HCT116 (cell line): ENCODE results near the gene ZNF497. TPM values are rescaled to one million over a fixed set of nuclear protein-coding genes. Genes with fewer than 3 reads are reported as not detected.

Source experiments
- ATAC-seq: fragments of 200-7000 bp; cut with Tn5 transposase; 2 replicates; pipeline ENCODE4 v1.9.1; 2020; ENCODE audit warnings: mild to moderate bottlenecking, moderate library complexity
- BruUV-seq: library from RNA; stranded (reverse); fragments of 400-500 nt; replicated peaks from 2 replicates; lab custom pipeline; 2021; lab: Mats Ljungman, UMichigan
- CTCF ChIA-PET: fragments of 300-600 bp; sonication (Branson Sonifier 250); formaldehyde crosslinking; loops from one replicate; lab custom pipeline; 2021; ENCODE audit warnings: antibody characterized with exemption; lab: Charles Lee
- POLR2A ChIA-PET: fragments of 300-600, 350-600 bp; sonication (Branson Sonifier 250); formaldehyde crosslinking; loops from one replicate; lab custom pipeline; 2021; ENCODE audit warnings: antibody characterized with exemption; lab: Charles Lee
- RAD21 ChIA-PET, 2 experiments: fragments of 300-600 bp; sonication (Branson Sonifier 250); formaldehyde crosslinking; loops; one replicate each; lab custom pipeline; 2023; ENCODE audit warnings: low total read pairs in 2 of 2; ENCODE audit not compliant: uncharacterized antibody in 2 of 2, unreplicated experiment in 2 of 2, low non-redundant PET in 1 of 2; lab: Charles Lee
- DNase-seq: peaks from one replicate; pipeline ENCODE4 v3.0.0-alpha.2; 2010; ENCODE audit warnings: low read depth, low spot score
- H2AFZ ChIP-seq: fragments of 200-600 bp; shearing (Covaris generic), sonication (generic); 2 replicates; pipeline ENCODE4 v1.6.1; 2017; ENCODE audit warnings: low read depth, mixed run types, mixed read lengths, antibody characterized with exemption, low read length; ENCODE audit not compliant: poor library complexity, severe bottlenecking
- H3K27ac ChIP-seq: 2 replicates; pipeline ENCODE4 v1.5.1; 2012; ENCODE audit warnings: low read depth, low read length
- H3K27me3 ChIP-seq: fragments of 200-600 bp; sonication (generic); 2 replicates; pipeline ENCODE4 v1.6.1; 2016; ENCODE audit warnings: mixed run types, low read length, mixed read lengths; ENCODE audit not compliant: insufficient read depth
- H3K36me3 ChIP-seq, 2 experiments: fragments of 200-500 bp in 1 of 2; fragments of 200-600 bp in 1 of 2; sonication (Bioruptor generic) in 1 of 2; sonication (generic) in 1 of 2; 2 replicates each; pipeline versions ENCODE4 v1.5.1 to v1.6.1; 2014 to 2016; ENCODE audit warnings: low read length in 2 of 2, inconsistent platforms in 1 of 2, mixed read lengths in 1 of 2, mixed run types in 1 of 2; ENCODE audit not compliant: insufficient read depth in 2 of 2, control insufficient read depth in 1 of 2
- H3K4me1 ChIP-seq, 2 experiments: fragments of 200-600 bp in 1 of 2; sonication (generic) in 1 of 2; 2 replicates each; pipeline versions ENCODE4 v1.5.1 to v1.6.1; 2012 to 2017; ENCODE audit warnings: low read length in 2 of 2, inconsistent platforms in 1 of 2, mild to moderate bottlenecking in 1 of 2, mixed read lengths in 1 of 2, mixed run types in 1 of 2, moderate library complexity in 1 of 2; ENCODE audit not compliant: insufficient read depth in 2 of 2, control insufficient read depth in 1 of 2
- H3K4me2 ChIP-seq: fragments of 200-600 bp; sonication (generic); 2 replicates; pipeline ENCODE4 v1.6.1; 2017; ENCODE audit warnings: mixed run types, low read length, mixed read lengths
- H3K4me3 ChIP-seq, 2 experiments: fragments of 200-600 bp in 1 of 2; sonication (generic) in 1 of 2; replicated peaks in 1 of 2; 2 replicates each; pipeline ENCODE4 v1.5.1; 2011 to 2016; ENCODE audit warnings: low read length in 2 of 2, control low read depth in 1 of 2, low read depth in 1 of 2, mild to moderate bottlenecking in 1 of 2, mixed read lengths in 1 of 2, mixed run types in 1 of 2
- H3K79me2 ChIP-seq: fragments of 200-600 bp; sonication (generic); 2 replicates; pipeline ENCODE4 v1.6.1; 2017; ENCODE audit warnings: mild to moderate bottlenecking, mixed run types, low read length, moderate library complexity, mixed read lengths; ENCODE audit not compliant: insufficient read depth
- H3K9ac ChIP-seq: fragments of 200-600 bp; sonication (generic); 2 replicates; pipeline ENCODE4 v1.6.1; 2016; ENCODE audit warnings: low read length, mixed read lengths
- H3K9me2 ChIP-seq: fragments of 200-600 bp; sonication (generic), shearing (Covaris generic); 2 replicates; pipeline ENCODE4 v1.6.1; 2017; ENCODE audit warnings: mixed run types, mild to moderate bottlenecking, moderate library complexity; ENCODE audit not compliant: insufficient read depth
- H3K9me3 ChIP-seq, 2 experiments: fragments of 200-500 bp in 1 of 2; fragments of 200-600 bp in 1 of 2; sonication (Bioruptor generic) in 1 of 2; sonication (generic) in 1 of 2; 2 replicates each; pipeline ENCODE4 v1.6.1; 2014 to 2017; ENCODE audit warnings: low read length in 2 of 2, mixed read lengths in 2 of 2, inconsistent platforms in 1 of 2, low read depth in 1 of 2, mild to moderate bottlenecking in 1 of 2, mixed run types in 1 of 2, moderate library complexity in 1 of 2; ENCODE audit not compliant: control insufficient read depth in 1 of 2, insufficient read depth in 1 of 2
- H4K20me1 ChIP-seq: fragments of 200-600 bp; sonication (generic), shearing (Covaris generic); 2 replicates; pipeline ENCODE4 v1.6.1; 2017; ENCODE audit warnings: mixed run types, mild to moderate bottlenecking, moderate library complexity; ENCODE audit not compliant: insufficient read depth
- CBX3 ChIP-seq: IDR thresholded peaks from 2 replicates; pipeline ENCODE4 v1.6.1; 2012; ENCODE audit warnings: low read depth
- ELF1 ChIP-seq: IDR thresholded peaks from 2 replicates; pipeline ENCODE4 v1.6.1; 2012; ENCODE audit warnings: low read depth, borderline replicate concordance
- EZH2 ChIP-seq: fragments of 200-600 bp; sonication (generic); IDR thresholded peaks from 2 replicates; pipeline ENCODE4 v1.6.1; 2017; ENCODE audit warnings: antibody characterized with exemption, mixed run types
- FOSL1 ChIP-seq: IDR thresholded peaks from 2 replicates; pipeline ENCODE4 v1.6.1; 2012; ENCODE audit warnings: low read depth
- POLR2AphosphoS5 ChIP-seq: IDR thresholded peaks from 2 replicates; pipeline ENCODE4 v1.6.1; 2011; ENCODE audit warnings: mild to moderate bottlenecking, low read depth, low read length, moderate library complexity
- RAD21 ChIP-seq: IDR thresholded peaks from 2 replicates; pipeline ENCODE4 v1.6.1; 2012; ENCODE audit warnings: low read depth, mild to moderate bottlenecking
- SIN3A ChIP-seq: IDR thresholded peaks from 2 replicates; pipeline ENCODE4 v1.6.1; 2012; ENCODE audit warnings: low read depth
- SP1 ChIP-seq: IDR thresholded peaks from 2 replicates; pipeline ENCODE4 v1.6.1; 2012; ENCODE audit warnings: low read depth
- TCF7L2 ChIP-seq: IDR thresholded peaks from 2 replicates; pipeline ENCODE4 v1.7.0; 2011; ENCODE audit warnings: borderline replicate concordance, inconsistent platforms; ENCODE audit not compliant: insufficient read depth, insufficient read length; ENCODE audit errors: extremely low read depth
- YY1 ChIP-seq: IDR thresholded peaks from 2 replicates; pipeline ENCODE4 v1.6.1; 2011; ENCODE audit warnings: low read length, low read depth, moderate library complexity, mild to moderate bottlenecking; ENCODE audit not compliant: insufficient replicate concordance; ENCODE audit errors: extremely low read depth
- ZFX ChIP-seq: fragments of 450-650 bp; IDR thresholded peaks from 2 replicates; pipeline ENCODE4 v1.6.1; 2017
- ZNF274 ChIP-seq: fragments of 200-500 bp; sonication (Bioruptor generic); IDR thresholded peaks from 2 replicates; pipeline ENCODE4 v1.6.1; 2014; ENCODE audit warnings: mild to moderate bottlenecking, low read depth, low read length, inconsistent platforms
- intact Hi-C: fragments of 100-400 bp; cut with micrococcal nuclease; formaldehyde crosslinking; loops from 2 replicates; pipeline ENCODE4 v1.10.0; 2022
- total RNA-seq: library from RNA; stranded (reverse); gene quantifications from one replicate; pipeline ENCODE4 v1.2.1, GENCODE V29; 2021; ENCODE audit not compliant: unreplicated experiment
- TF ChIP-seq, protein P1 (sequence below): IDR thresholded peaks from 2 replicates; pipeline ENCODE4 v1.6.1; 2012; ENCODE audit warnings: low read depth
- TF ChIP-seq, protein P2 (sequence below), 3 experiments: fragments of 200-600 bp in 1 of 3; sonication (generic) in 1 of 3; IDR thresholded peaks in 2 of 3; conservative IDR thresholded peaks in 1 of 3; 2 replicates each; pipeline ENCODE4 v1.5.1; 2012 to 2017; ENCODE audit warnings: low read depth in 2 of 3, low read length in 2 of 3, antibody characterized with exemption in 1 of 3, borderline replicate concordance in 1 of 3, control low read depth in 1 of 3, mild to moderate bottlenecking in 1 of 3, mixed read lengths in 1 of 3, mixed run types in 1 of 3, moderate library complexity in 1 of 3; ENCODE audit not compliant: insufficient read depth in 1 of 3
- TF ChIP-seq, protein P3 (sequence below): IDR thresholded peaks from 2 replicates; pipeline ENCODE4 v1.6.1; 2011; ENCODE audit warnings: mild to moderate bottlenecking, low read length, moderate library complexity; ENCODE audit not compliant: insufficient replicate concordance; ENCODE audit errors: extremely low read depth
- TF ChIP-seq, protein P4 (sequence below): IDR thresholded peaks from 2 replicates; pipeline ENCODE4 v1.6.1; 2012

ZNF497 gene
- total RNA-seq, 1 experiment from 2014 or later = 5.1 TPM

DNA sequence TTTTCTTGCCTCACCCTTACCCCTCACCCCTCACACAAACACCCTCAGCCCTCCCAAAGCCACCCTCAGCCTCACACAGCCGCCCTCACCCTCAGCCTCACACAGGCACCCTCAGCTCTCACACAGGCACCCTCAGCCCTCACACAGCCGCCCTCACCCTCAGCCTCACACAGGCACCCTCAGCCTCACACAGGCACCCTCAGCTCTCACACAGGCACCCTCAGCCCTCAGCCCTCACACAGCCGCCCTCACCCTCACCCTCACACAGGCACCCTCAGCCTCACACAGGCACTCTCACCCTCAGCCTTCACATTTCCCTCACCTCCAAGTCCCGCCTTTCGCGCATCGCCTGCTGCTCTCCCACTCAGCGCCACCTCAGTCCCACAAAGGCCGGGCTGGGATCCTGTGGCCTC, 36.0 kb downstream of the ZNF497 start (continued):
- TF ChIP-seq, protein P1, sequence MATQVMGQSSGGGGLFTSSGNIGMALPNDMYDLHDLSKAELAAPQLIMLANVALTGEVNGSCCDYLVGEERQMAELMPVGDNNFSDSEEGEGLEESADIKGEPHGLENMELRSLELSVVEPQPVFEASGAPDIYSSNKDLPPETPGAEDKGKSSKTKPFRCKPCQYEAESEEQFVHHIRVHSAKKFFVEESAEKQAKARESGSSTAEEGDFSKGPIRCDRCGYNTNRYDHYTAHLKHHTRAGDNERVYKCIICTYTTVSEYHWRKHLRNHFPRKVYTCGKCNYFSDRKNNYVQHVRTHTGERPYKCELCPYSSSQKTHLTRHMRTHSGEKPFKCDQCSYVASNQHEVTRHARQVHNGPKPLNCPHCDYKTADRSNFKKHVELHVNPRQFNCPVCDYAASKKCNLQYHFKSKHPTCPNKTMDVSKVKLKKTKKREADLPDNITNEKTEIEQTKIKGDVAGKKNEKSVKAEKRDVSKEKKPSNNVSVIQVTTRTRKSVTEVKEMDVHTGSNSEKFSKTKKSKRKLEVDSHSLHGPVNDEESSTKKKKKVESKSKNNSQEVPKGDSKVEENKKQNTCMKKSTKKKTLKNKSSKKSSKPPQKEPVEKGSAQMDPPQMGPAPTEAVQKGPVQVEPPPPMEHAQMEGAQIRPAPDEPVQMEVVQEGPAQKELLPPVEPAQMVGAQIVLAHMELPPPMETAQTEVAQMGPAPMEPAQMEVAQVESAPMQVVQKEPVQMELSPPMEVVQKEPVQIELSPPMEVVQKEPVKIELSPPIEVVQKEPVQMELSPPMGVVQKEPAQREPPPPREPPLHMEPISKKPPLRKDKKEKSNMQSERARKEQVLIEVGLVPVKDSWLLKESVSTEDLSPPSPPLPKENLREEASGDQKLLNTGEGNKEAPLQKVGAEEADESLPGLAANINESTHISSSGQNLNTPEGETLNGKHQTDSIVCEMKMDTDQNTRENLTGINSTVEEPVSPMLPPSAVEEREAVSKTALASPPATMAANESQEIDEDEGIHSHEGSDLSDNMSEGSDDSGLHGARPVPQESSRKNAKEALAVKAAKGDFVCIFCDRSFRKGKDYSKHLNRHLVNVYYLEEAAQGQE = no peak
- TF ChIP-seq TCF7L2 = no peak
- TF ChIP-seq FOSL1 = no peak
- TF ChIP-seq, all 23 proteins: peak for 0

DNA sequence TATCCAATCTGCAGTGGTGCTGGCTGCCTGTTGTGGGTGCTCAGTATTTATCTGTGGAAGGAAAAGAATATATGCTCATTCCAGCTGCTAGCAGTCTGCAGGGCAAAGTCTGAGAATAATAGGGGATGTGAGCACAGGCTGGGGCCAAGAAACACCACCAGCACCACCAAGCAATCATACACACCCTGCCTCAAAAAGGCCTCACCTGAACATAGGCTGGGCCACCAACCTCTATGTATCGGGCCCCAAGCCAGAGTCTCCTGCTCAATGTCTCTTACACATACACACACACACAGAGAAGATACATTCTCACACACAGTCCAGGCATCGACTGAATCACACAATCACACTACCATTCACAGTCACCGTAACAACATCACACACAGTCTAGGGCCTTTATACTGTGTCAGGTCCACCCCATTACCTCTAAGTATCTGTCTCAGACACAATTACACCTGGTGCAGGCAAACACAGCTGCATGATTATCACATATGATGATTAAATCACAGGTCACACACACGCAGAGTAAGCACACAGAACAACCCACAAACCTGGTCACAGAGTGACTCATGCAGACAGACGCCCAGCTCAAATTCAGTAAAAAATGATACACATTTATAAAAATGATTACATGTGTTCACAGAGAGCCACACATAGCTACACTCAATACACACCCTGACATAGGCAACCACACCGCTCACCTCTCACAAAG, 37.1 kb downstream of the ZNF497 start:
- no peak overlapping the region for H2AFZ ChIP-seq
- ATAC-seq (no peak), DNase-seq (no peak)
- H3K4me1 ChIP-seq = peaks cover 10 to 21% of the 10 kb centered on the region in 2 experiments
- BruUV-seq = no TSS peak
- no peaks in the 10 kb centered on the region for H4K20me1 ChIP-seq
- ChIA-PET RAD21 (no interaction called here), POLR2A (interaction anchor here (2.1 kb wide), 1 partner anchor 37 kb away, joined by 9 read pairs; the partner anchor contains the start of gene ZNF497), CTCF (no interaction called here)
- no peaks in the 10 kb centered on the region for H3K36me3 ChIP-seq
- H3K9me3 ChIP-seq = no peaks in the 10 kb centered on the region
- no peaks in the 10 kb centered on the region for H3K27me3 ChIP-seq
- H3K79me2 ChIP-seq = peaks cover 33% of the 10 kb centered on the region
- no peak overlapping the region for H3K27ac ChIP-seq
- H3K4me2 ChIP-seq = peak overlapping the region; percentile 90
- intact Hi-C loops = loop anchor here (1.0 to 5.0 kb wide), 3 partner anchors 20 to 192 kb away; partner anchors contain the start of genes ERVK3-1, ZBTB45 and ZNF584
- peak overlapping the region; percentile 72; the same call in 1 of the 2 replicates for H3K9ac ChIP-seq
- H3K9me2 ChIP-seq = no peaks in the 10 kb centered on the region
- H3K4me3 ChIP-seq = peak overlapping the region; percentile 78 to 91
- no peak for TF ChIP-seq ZFX
- no peak for TF ChIP-seq ELF1
- no peak for TF ChIP-seq RAD21
- no peak for TF ChIP-seq SP1
- TF ChIP-seq CBX3 = no peak
- TF ChIP-seq ZNF274 = no peak
- TF ChIP-seq, protein P2, sequence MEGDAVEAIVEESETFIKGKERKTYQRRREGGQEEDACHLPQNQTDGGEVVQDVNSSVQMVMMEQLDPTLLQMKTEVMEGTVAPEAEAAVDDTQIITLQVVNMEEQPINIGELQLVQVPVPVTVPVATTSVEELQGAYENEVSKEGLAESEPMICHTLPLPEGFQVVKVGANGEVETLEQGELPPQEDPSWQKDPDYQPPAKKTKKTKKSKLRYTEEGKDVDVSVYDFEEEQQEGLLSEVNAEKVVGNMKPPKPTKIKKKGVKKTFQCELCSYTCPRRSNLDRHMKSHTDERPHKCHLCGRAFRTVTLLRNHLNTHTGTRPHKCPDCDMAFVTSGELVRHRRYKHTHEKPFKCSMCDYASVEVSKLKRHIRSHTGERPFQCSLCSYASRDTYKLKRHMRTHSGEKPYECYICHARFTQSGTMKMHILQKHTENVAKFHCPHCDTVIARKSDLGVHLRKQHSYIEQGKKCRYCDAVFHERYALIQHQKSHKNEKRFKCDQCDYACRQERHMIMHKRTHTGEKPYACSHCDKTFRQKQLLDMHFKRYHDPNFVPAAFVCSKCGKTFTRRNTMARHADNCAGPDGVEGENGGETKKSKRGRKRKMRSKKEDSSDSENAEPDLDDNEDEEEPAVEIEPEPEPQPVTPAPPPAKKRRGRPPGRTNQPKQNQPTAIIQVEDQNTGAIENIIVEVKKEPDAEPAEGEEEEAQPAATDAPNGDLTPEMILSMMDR (IDR thresholded peaks at IDR 0.05 in 2 of 3, conservative IDR thresholded peaks at IDR 0.05 in 1 of 3; ENCODE audit: borderline replicate concordance in 1 of 3, insufficient read depth in 1 of 3, low read depth in 2 of 3, low read length in 2 of 3) = no peak
- no peak for TF ChIP-seq EZH2
- no peak for TF ChIP-seq YY1
- TF ChIP-seq, protein P3, sequence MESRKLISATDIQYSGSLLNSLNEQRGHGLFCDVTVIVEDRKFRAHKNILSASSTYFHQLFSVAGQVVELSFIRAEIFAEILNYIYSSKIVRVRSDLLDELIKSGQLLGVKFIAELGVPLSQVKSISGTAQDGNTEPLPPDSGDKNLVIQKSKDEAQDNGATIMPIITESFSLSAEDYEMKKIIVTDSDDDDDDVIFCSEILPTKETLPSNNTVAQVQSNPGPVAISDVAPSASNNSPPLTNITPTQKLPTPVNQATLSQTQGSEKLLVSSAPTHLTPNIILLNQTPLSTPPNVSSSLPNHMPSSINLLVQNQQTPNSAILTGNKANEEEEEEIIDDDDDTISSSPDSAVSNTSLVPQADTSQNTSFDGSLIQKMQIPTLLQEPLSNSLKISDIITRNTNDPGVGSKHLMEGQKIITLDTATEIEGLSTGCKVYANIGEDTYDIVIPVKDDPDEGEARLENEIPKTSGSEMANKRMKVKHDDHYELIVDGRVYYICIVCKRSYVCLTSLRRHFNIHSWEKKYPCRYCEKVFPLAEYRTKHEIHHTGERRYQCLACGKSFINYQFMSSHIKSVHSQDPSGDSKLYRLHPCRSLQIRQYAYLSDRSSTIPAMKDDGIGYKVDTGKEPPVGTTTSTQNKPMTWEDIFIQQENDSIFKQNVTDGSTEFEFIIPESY = no peak
- no peak for TF ChIP-seq POLR2AphosphoS5
- no peak for TF ChIP-seq SIN3A
- TF ChIP-seq FOSL1 = no peak
- TF ChIP-seq, protein P4, sequence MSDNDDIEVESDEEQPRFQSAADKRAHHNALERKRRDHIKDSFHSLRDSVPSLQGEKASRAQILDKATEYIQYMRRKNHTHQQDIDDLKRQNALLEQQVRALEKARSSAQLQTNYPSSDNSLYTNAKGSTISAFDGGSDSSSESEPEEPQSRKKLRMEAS = no peak
